ENCODE results near the gene RAP1A. TPM values are rescaled to one million over a fixed set of nuclear protein-coding genes. Genes with fewer than 3 reads are reported as not detected.
A peak's percentile ranks its signal among the peaks of the same experiment; 100 is the strongest.

Gene RAP1A
- total and polyA plus RNA-seq, 12 donors, result 64.2 to 120 (median 99.7) TPM

DNA sequence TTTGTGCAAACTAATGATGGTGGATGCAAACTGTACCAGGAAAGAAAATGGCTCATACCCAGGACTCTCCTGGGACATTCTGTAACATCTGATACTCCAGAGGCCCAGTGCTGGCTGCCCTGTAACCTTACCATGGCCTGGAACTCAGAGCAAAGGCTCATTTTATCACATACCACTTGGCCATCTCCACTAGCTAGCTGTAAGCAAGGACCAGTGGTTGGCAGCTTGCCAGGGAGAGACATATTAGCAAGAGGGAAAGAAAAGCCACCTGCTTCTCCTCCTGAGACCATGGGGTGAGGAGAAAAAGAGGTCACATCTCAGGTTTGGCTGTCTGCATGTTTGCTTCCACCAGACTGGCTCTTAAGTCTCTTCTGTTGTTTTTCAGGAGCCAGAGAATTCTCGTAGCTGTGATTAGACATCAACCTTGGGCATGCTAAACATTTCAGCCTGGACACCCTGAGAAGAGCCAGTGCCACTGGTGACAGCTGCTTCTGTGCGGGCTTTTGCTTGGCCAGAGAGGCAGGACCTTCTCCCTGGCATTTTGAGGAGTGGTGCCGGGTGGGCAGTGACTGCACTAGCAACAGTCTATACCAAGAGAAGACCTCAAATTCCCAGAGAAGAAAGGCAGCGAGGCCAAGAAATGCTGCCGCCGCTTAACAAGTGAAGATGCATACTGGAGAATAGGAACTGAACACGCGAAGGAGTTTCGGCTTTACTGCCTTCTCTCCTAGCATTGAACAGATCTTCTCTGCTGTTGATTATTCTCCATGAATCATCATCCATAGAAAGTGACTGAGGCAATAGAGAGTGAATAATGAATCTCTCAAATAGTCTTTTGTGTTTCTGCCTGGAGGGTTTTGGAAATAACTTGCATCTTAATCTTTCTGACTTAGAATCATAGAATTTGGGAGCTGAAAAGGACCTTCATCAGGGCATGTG lies 126.4 kb downstream of the RAP1A start:
- intact Hi-C loops (cut with DNase I), result loop anchor here in 5 of 10 donors (2.0 to 5.0 kb wide), 3 partner anchors 19 to 34 kb away; no protein-coding TSS in a partner anchor
- Histone ChIP-seq H3K9me3 (no peaks in the 10 kb centered on the region), H3K4me1 (peaks cover 3 to 33% (median 28%) of the 10 kb centered on the region in 9 donors), H3K36me3 (no peaks in the 10 kb centered on the region), H3K27ac (peak overlapping the region in 1 of 10 donors; percentile 33), H3K4me3 (no peak overlapping the region), H3K27me3 (peaks cover 0 to 20% (median 0%) of the 10 kb centered on the region in 7 donors)
- DNase-seq (no peak), ATAC-seq (peak in 3 of 8 donors; percentile 18 to 62 (median 40))
- WGBS, 2 donors, result 83 to 84% methylated on average over 9 of the region's 9 CpGs
- TF ChIP-seq, protein P1, sequence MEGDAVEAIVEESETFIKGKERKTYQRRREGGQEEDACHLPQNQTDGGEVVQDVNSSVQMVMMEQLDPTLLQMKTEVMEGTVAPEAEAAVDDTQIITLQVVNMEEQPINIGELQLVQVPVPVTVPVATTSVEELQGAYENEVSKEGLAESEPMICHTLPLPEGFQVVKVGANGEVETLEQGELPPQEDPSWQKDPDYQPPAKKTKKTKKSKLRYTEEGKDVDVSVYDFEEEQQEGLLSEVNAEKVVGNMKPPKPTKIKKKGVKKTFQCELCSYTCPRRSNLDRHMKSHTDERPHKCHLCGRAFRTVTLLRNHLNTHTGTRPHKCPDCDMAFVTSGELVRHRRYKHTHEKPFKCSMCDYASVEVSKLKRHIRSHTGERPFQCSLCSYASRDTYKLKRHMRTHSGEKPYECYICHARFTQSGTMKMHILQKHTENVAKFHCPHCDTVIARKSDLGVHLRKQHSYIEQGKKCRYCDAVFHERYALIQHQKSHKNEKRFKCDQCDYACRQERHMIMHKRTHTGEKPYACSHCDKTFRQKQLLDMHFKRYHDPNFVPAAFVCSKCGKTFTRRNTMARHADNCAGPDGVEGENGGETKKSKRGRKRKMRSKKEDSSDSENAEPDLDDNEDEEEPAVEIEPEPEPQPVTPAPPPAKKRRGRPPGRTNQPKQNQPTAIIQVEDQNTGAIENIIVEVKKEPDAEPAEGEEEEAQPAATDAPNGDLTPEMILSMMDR (IDR thresholded peaks at IDR 0.05), result no peak

- TF ChIP-seq, protein P1 (IDR thresholded peaks at IDR 0.05), result no peak
- Histone ChIP-seq H3K4me3 (no peak overlapping the region), H3K27me3 (peaks cover 0 to 14% (median 0%) of the 10 kb centered on the region in 7 donors), H3K27ac (no peak overlapping the region), H3K9me3 (no peaks in the 10 kb centered on the region), H3K36me3 (no peaks in the 10 kb centered on the region), H3K4me1 (peaks cover 3 to 33% (median 28%) of the 10 kb centered on the region in 9 donors)
- DNase-seq (no peak), ATAC-seq (no peak)
- WGBS, 2 donors, result 70 to 75% methylated on average over 2 of the region's 2 CpGs
- intact Hi-C loops (cut with DNase I), result loop anchor here in 5 of 10 donors (2.0 to 5.0 kb wide), 3 partner anchors 20 to 34 kb away; no protein-coding TSS in a partner anchor
These were observed 127.0 kb downstream of the RAP1A start for GRCh38 chr1:111746614-111746999.

- WGBS, 2 donors, result 52 to 64% methylated on average over 3 of the region's 3 CpGs
- intact Hi-C loops (cut with DNase I), result loop anchor here in 5 of 10 donors (2.0 to 5.0 kb wide), 3 partner anchors 21 to 35 kb away; no protein-coding TSS in a partner anchor
- DNase-seq, result peak in 1 of 2 donors; percentile 71
These were observed 127.7 kb downstream of the RAP1A start for GRCh38 chr1:111747282-111747734.

GRCh38 chr1:111747947-111748346 lies 128.4 kb downstream of the RAP1A start:
- H3K36me3 ChIP-seq, result no peaks in the 10 kb centered on the region
- 91 to 96% methylated on average over 4 of the region's 4 CpGs for WGBS, 2 donors
- H3K27me3 ChIP-seq, result peaks cover 0 to under 1% (median 0%) of the 10 kb centered on the region in 7 donors
- H3K27ac ChIP-seq, result no peak overlapping the region
- no peak for ATAC-seq
- intact Hi-C loops (cut with DNase I), result loop anchor here in 5 of 10 donors (2.0 to 5.0 kb wide), 3 partner anchors 21 to 36 kb away; no protein-coding TSS in a partner anchor
- no peak overlapping the region for H3K4me3 ChIP-seq
- TF ChIP-seq, protein P1 (IDR thresholded peaks at IDR 0.05), result no peak
- no peak for DNase-seq
- H3K4me1 ChIP-seq, result peaks cover 3 to 37% (median 28%) of the 10 kb centered on the region in 9 donors
- no peaks in the 10 kb centered on the region for H3K9me3 ChIP-seq

More at GRCh38 chr1:111747282-111747734, 127.7 kb downstream of the RAP1A start:
- Histone ChIP-seq H3K36me3 (no peaks in the 10 kb centered on the region), H3K9me3 (no peaks in the 10 kb centered on the region), H3K27me3 (peaks cover 0 to 7% (median 0%) of the 10 kb centered on the region in 7 donors), H3K4me3 (no peak overlapping the region), H3K4me1 (peaks cover 3 to 34% (median 30%) of the 10 kb centered on the region in 9 donors), H3K27ac (no peak overlapping the region)
- TF ChIP-seq, protein P1 (IDR thresholded peaks at IDR 0.05), result peak; percentile 42 to 73 (median 62)
- ATAC-seq, result peak in 5 of 8 donors; percentile 16 to 72 (median 55)
